MM.1S (cell line): ENCODE data around the gene ERC2.

Experiments
- DNase-seq: peaks from one replicate; pipeline ENCODE4 v3.0.0-alpha.2; 2015
- H2AFZ ChIP-seq: fragments of 300-600 bp; sonication (generic); 2 replicates; pipeline ENCODE4 v1.6.0; 2016; ENCODE audit warnings: antibody characterized with exemption, low read length
- H3F3A ChIP-seq: fragments of 300-600 bp; sonication (generic); 2 replicates; pipeline ENCODE4 v1.6.1; 2016; ENCODE audit warnings: mild to moderate bottlenecking, antibody characterized with exemption, low read length, moderate library complexity, mixed read lengths; ENCODE audit not compliant: insufficient read depth
- H3K27ac ChIP-seq: fragments of 300-600 bp; sonication (generic); 2 replicates; pipeline ENCODE4 v1.5.1; 2016; ENCODE audit warnings: mild to moderate bottlenecking, low read length
- H3K27me3 ChIP-seq: fragments of 300-600 bp; sonication (generic); replicated peaks from 2 replicates; pipeline ENCODE4 v1.6.0; 2016; ENCODE audit warnings: low read length; ENCODE audit not compliant: insufficient read depth
- H3K36me3 ChIP-seq: fragments of 300-600 bp; sonication (generic); replicated peaks from 2 replicates; pipeline ENCODE4 v1.6.1; 2016; ENCODE audit warnings: mild to moderate bottlenecking, low read length, mixed read lengths; ENCODE audit not compliant: insufficient read depth
- H3K4me1 ChIP-seq: fragments of 300-600 bp; sonication (generic); 2 replicates; pipeline ENCODE4 v1.6.1; 2016; ENCODE audit warnings: low read length, mixed read lengths
- H3K4me2 ChIP-seq: fragments of 300-600 bp; sonication (generic); 2 replicates; pipeline ENCODE4 v1.6.0; 2016; ENCODE audit warnings: low read depth, low read length
- H3K4me3 ChIP-seq: fragments of 300-600 bp; sonication (generic); 2 replicates; pipeline ENCODE4 v1.5.1; 2016; ENCODE audit warnings: low read length, mixed read lengths
- H3K79me2 ChIP-seq: fragments of 300-600 bp; sonication (generic); 2 replicates; pipeline ENCODE4 v1.6.1; 2016; ENCODE audit warnings: mixed run types, low read length, mixed read lengths
- H3K9ac ChIP-seq: fragments of 300-600 bp; sonication (generic); 2 replicates; pipeline ENCODE4 v1.6.1; 2016; ENCODE audit warnings: low read length, mixed read lengths
- H3K9me2 ChIP-seq: fragments of 300-600 bp; sonication (generic); replicated peaks from 2 replicates; pipeline ENCODE4 v1.6.1; 2016; ENCODE audit warnings: mild to moderate bottlenecking, low read length, mixed read lengths; ENCODE audit not compliant: insufficient read depth
- H3K9me3 ChIP-seq: fragments of 300-600 bp; sonication (generic); replicated peaks from 2 replicates; pipeline ENCODE4 v1.6.1; 2016; ENCODE audit warnings: mild to moderate bottlenecking, low read length, mixed read lengths; ENCODE audit not compliant: insufficient read depth
- H4K20me1 ChIP-seq: fragments of 300-600 bp; sonication (generic); 2 replicates; pipeline ENCODE4 v1.6.1; 2016; ENCODE audit warnings: mild to moderate bottlenecking, low read length, moderate library complexity, mixed read lengths; ENCODE audit not compliant: insufficient read depth
- EZH2 ChIP-seq: fragments of 300-600 bp; sonication (generic); optimal IDR thresholded peaks from 2 replicates; pipeline ENCODE3; 2017; ENCODE audit warnings: low read depth, mild to moderate bottlenecking, antibody characterized with exemption, low read length, mixed read lengths
- EZH2phosphoT487 ChIP-seq: fragments of 300-600 bp; sonication (generic); IDR thresholded peaks from 2 replicates; pipeline ENCODE4 v1.6.1; 2018; ENCODE audit warnings: antibody characterized with exemption, low read length
- TF ChIP-seq, protein P1 (sequence below): fragments of 300-600 bp; sonication (generic); IDR thresholded peaks from 2 replicates; pipeline ENCODE4 v1.5.1; 2016; ENCODE audit warnings: antibody characterized with exemption, low read length, mixed read lengths

Gene ERC2

DNA sequence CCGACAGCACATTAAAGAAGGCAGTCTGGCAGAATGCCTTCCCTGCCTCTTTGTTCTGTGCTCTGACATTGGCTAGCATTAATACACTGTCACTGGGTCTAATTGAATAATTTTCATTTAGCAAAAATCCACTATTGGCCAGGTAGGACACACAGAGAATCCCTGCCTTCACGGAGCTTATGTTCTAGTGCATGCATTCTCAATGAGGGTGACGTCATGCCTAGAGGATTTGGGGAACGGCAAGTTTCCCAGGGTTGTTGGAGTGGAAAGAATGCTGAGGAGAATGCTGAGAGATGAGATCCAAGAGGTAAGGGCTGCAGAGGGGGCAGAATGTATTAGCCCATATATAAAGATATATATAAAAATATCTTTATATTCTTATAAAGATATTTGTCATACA lies 284.7 kb downstream of the ERC2 start:
- TF ChIP-seq, protein P1, sequence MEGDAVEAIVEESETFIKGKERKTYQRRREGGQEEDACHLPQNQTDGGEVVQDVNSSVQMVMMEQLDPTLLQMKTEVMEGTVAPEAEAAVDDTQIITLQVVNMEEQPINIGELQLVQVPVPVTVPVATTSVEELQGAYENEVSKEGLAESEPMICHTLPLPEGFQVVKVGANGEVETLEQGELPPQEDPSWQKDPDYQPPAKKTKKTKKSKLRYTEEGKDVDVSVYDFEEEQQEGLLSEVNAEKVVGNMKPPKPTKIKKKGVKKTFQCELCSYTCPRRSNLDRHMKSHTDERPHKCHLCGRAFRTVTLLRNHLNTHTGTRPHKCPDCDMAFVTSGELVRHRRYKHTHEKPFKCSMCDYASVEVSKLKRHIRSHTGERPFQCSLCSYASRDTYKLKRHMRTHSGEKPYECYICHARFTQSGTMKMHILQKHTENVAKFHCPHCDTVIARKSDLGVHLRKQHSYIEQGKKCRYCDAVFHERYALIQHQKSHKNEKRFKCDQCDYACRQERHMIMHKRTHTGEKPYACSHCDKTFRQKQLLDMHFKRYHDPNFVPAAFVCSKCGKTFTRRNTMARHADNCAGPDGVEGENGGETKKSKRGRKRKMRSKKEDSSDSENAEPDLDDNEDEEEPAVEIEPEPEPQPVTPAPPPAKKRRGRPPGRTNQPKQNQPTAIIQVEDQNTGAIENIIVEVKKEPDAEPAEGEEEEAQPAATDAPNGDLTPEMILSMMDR: no peak
- no peak for TF ChIP-seq EZH2phosphoT487
- no peak for TF ChIP-seq EZH2
- H3K4me3 ChIP-seq: no peak overlapping the region
- H3K4me1 ChIP-seq: peaks cover 7% of the 10 kb centered on the region

DNA sequence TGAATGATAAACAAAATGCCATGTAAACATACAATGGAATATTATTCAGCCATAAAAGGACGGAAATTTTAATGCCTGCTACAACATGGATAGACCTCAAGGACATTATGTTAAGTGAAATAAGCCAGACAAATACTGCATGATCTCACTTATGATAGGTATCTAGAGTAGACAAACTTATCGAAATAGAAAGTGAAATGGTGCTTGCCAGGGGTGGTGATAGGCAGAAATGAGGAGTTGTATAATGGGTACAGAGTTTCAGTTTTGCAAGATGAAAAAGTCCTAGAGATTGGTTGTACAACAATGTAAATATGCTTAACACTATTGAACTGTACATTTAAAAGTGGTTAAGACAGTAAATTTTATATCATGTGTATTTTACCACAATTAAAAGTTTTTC lies 287.8 kb downstream of the ERC2 start:
- Histone ChIP-seq H4K20me1 (no peaks in the 10 kb centered on the region), H3K4me2 (peak overlapping the region; percentile 34; the same call in 1 of the 2 replicates), H3K4me3 (no peak overlapping the region), H3K9me2 (no peaks in the 10 kb centered on the region), H3K27ac (no peak overlapping the region), H3K27me3 (no peaks in the 10 kb centered on the region), H3K79me2 (no peaks in the 10 kb centered on the region), H3K4me1 (peaks cover 7% of the 10 kb centered on the region), H3K9me3 (no peaks in the 10 kb centered on the region), H3F3A (no peaks in the 10 kb centered on the region), H3K36me3 (no peaks in the 10 kb centered on the region), H3K9ac (no peak overlapping the region), H2AFZ (no peak overlapping the region)
- DNase-seq: peak; percentile 80
- TF ChIP-seq EZH2: no peak
- no peak for TF ChIP-seq EZH2phosphoT487
- TF ChIP-seq, protein P1: no peak

More for the DNA sequence above, 284.7 kb downstream of the ERC2 start:
- Histone ChIP-seq H3K27ac (no peak overlapping the region), H3K27me3 (no peaks in the 10 kb centered on the region), H3K79me2 (no peaks in the 10 kb centered on the region), H2AFZ (no peak overlapping the region), H3K4me2 (no peak overlapping the region), H4K20me1 (no peaks in the 10 kb centered on the region), H3F3A (no peaks in the 10 kb centered on the region), H3K9me3 (no peaks in the 10 kb centered on the region), H3K9ac (no peak overlapping the region), H3K9me2 (no peaks in the 10 kb centered on the region), H3K36me3 (no peaks in the 10 kb centered on the region)
- DNase-seq: no peak

DNA sequence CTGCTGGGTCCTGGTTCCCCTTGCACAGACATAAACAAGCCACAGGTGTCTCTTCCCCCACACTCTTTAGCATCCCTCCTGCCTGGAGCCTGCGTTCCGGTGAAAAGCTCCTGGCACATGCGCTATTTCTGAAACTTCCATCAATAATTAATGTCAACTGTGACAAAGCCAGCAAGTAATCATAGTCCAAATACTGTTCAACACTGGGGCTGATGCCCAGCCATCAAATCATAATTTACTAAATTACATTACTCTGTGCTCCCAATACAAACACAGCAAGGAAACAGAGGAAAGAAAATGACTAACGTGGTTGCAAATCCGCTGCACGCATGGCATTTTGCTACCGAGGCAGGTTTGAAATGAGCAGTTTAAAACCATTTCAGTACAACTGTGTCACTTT lies 294.7 kb downstream of the ERC2 start:
- H3K9me3 ChIP-seq: no peaks in the 10 kb centered on the region

More for the DNA sequence above, 294.7 kb downstream of the ERC2 start:
- Histone ChIP-seq H3K36me3 (no peaks in the 10 kb centered on the region), H3K9me2 (no peaks in the 10 kb centered on the region), H3K9ac (no peak overlapping the region), H3K4me1 (no peaks in the 10 kb centered on the region), H3K4me3 (no peak overlapping the region), H3K27ac (no peak overlapping the region), H3F3A (no peaks in the 10 kb centered on the region), H2AFZ (no peak overlapping the region), H4K20me1 (no peaks in the 10 kb centered on the region), H3K4me2 (no peak overlapping the region), H3K79me2 (no peaks in the 10 kb centered on the region), H3K27me3 (no peaks in the 10 kb centered on the region)
- DNase-seq: no peak
- TF ChIP-seq, protein P1: no peak
- TF ChIP-seq EZH2phosphoT487: no peak
- no peak for TF ChIP-seq EZH2
